OCI-LY1 (cell line): ENCODE measurements around the gene MON1A.

ENCODE experiments used
- H2AFZ ChIP-seq: fragments of 200-600 bp; sonication (generic), shearing (Covaris generic); 2 replicates; pipeline ENCODE4 v1.6.0; 2014; ENCODE audit warnings: antibody characterized with exemption, mild to moderate bottlenecking, low read length
- H3F3A ChIP-seq: fragments of 200-600 bp; sonication (generic), shearing (Covaris generic); 2 replicates; pipeline ENCODE4 v1.6.0; 2014; ENCODE audit warnings: mild to moderate bottlenecking, antibody characterized with exemption, low read length, moderate library complexity; ENCODE audit not compliant: insufficient read depth
- H3K27ac ChIP-seq: fragments of 200-600 bp; sonication (generic); 2 replicates; pipeline ENCODE4 v1.5.1; 2014; ENCODE audit warnings: low read length, mixed run types, mild to moderate bottlenecking, low read depth; ENCODE audit not compliant: poor library complexity, severe bottlenecking
- H3K27me3 ChIP-seq: fragments of 200-600 bp; sonication (generic); 2 replicates; pipeline ENCODE4 v1.6.0; 2014; ENCODE audit warnings: antibody characterized with exemption, mild to moderate bottlenecking, low read length, moderate library complexity; ENCODE audit not compliant: insufficient read depth
- H3K36me3 ChIP-seq: fragments of 200-600 bp; sonication (generic); 2 replicates; pipeline ENCODE4 v1.6.1; 2014; ENCODE audit warnings: mild to moderate bottlenecking, antibody characterized with exemption, low read length, moderate library complexity, mixed read lengths; ENCODE audit not compliant: insufficient read depth
- H3K4me1 ChIP-seq: fragments of 200-600 bp; sonication (generic); 2 replicates; pipeline ENCODE4 v1.5.1; 2014; ENCODE audit warnings: mild to moderate bottlenecking, low read length, moderate library complexity; ENCODE audit not compliant: insufficient read depth, severe bottlenecking
- H3K4me2 ChIP-seq: fragments of 200-600 bp; sonication (generic), shearing (Covaris generic); 2 replicates; pipeline ENCODE4 v1.6.1; 2014; ENCODE audit warnings: low read length
- H3K4me3 ChIP-seq: fragments of 200-600 bp; sonication (generic); 2 replicates; pipeline ENCODE4 v1.5.1; 2014; ENCODE audit warnings: low read length, low read depth, mild to moderate bottlenecking, mixed read lengths; ENCODE audit not compliant: poor library complexity, severe bottlenecking
- H3K79me2 ChIP-seq: fragments of 200-600 bp; shearing (Covaris generic); 2 replicates; pipeline ENCODE4 v1.6.1; 2016; ENCODE audit warnings: mixed run types, low read length, mixed read lengths; ENCODE audit not compliant: insufficient read depth
- H3K9ac ChIP-seq: fragments of 200-600 bp; sonication (generic), shearing (Covaris generic); 2 replicates; pipeline ENCODE4 v1.6.1; 2014; ENCODE audit warnings: mild to moderate bottlenecking, low read length, mixed read lengths
- H3K9me2 ChIP-seq: fragments of 200-600 bp; sonication (generic), shearing (Covaris generic); 2 replicates; pipeline ENCODE4 v1.6.1; 2014; ENCODE audit warnings: low read depth, mild to moderate bottlenecking, low read length, mixed read lengths
- H3K9me3 ChIP-seq: fragments of 200-600 bp; shearing (Covaris generic); 2 replicates; pipeline ENCODE4 v1.6.1; 2014; ENCODE audit warnings: low read length, mixed read lengths
- H4K20me1 ChIP-seq: fragments of 200-600 bp; sonication (generic), shearing (Covaris generic); 2 replicates; pipeline ENCODE4 v1.6.0; 2016; ENCODE audit warnings: mild to moderate bottlenecking, low read length; ENCODE audit not compliant: insufficient read depth
- EZH2 ChIP-seq: fragments of 200-600 bp; sonication (generic), shearing (Covaris generic); IDR thresholded peaks from 2 replicates; pipeline ENCODE4 v1.8.0; 2017; ENCODE audit warnings: borderline replicate concordance, mixed run types, mild to moderate bottlenecking, antibody characterized with exemption, low read length, moderate library complexity, mixed read lengths
- TF ChIP-seq, protein P1 (sequence below): fragments of 200-600 bp; sonication (generic), shearing (Covaris generic); IDR thresholded peaks from 2 replicates; pipeline ENCODE4 v1.5.1; 2017; ENCODE audit warnings: mild to moderate bottlenecking, antibody characterized with exemption, low read length, moderate library complexity, mixed read lengths

Gene MON1A

GRCh38 chr3:49878686-49879085 lies 50.9 kb downstream of the MON1A start:
- Histone ChIP-seq H3K9ac (no peak overlapping the region), H3K79me2 (no peaks in the 10 kb centered on the region), H3K4me2 (no peak overlapping the region), H3K9me2 (no peaks in the 10 kb centered on the region), H4K20me1 (no peaks in the 10 kb centered on the region), H3K27me3 (no peaks in the 10 kb centered on the region), H3K36me3 (no peaks in the 10 kb centered on the region), H2AFZ (no peak overlapping the region), H3F3A (no peaks in the 10 kb centered on the region), H3K4me1 (no peaks in the 10 kb centered on the region), H3K4me3 (no peak overlapping the region), H3K9me3 (no peaks in the 10 kb centered on the region), H3K27ac (no peak overlapping the region)
- no peak for TF ChIP-seq EZH2
- TF ChIP-seq, protein P1, sequence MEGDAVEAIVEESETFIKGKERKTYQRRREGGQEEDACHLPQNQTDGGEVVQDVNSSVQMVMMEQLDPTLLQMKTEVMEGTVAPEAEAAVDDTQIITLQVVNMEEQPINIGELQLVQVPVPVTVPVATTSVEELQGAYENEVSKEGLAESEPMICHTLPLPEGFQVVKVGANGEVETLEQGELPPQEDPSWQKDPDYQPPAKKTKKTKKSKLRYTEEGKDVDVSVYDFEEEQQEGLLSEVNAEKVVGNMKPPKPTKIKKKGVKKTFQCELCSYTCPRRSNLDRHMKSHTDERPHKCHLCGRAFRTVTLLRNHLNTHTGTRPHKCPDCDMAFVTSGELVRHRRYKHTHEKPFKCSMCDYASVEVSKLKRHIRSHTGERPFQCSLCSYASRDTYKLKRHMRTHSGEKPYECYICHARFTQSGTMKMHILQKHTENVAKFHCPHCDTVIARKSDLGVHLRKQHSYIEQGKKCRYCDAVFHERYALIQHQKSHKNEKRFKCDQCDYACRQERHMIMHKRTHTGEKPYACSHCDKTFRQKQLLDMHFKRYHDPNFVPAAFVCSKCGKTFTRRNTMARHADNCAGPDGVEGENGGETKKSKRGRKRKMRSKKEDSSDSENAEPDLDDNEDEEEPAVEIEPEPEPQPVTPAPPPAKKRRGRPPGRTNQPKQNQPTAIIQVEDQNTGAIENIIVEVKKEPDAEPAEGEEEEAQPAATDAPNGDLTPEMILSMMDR: no peak

DNA sequence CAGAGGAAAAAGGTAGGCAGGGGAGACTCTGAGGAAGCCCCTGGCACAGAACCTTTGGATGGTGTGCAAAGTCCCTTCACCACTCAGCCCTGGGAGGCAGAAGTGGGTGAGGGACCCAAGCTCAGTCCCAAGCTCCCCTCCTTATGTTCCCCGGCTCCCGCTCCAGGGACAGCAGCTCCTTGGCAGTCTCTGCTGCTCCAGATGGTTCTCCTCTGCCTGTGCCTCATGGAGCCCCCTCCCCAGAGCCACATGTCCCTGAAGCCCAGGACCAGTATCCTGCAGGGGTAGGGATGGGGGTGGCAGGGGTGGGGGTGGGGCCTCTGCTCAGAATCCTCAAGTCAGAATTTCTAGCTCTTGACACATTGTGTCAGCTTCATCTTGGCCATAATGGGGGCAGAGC lies 51.9 kb downstream of the MON1A start:
- H3K36me3 ChIP-seq: no peaks in the 10 kb centered on the region
- no peaks in the 10 kb centered on the region for H3K9me2 ChIP-seq
- no peaks in the 10 kb centered on the region for H3K9me3 ChIP-seq
- no peak overlapping the region for H3K27ac ChIP-seq
- no peak for TF ChIP-seq EZH2
- TF ChIP-seq, protein P1: no peak
- no peak overlapping the region for H3K4me3 ChIP-seq
- H3K4me1 ChIP-seq: no peaks in the 10 kb centered on the region
- no peaks in the 10 kb centered on the region for H3K27me3 ChIP-seq
- H4K20me1 ChIP-seq: no peaks in the 10 kb centered on the region
- no peak overlapping the region for H3K9ac ChIP-seq
- H2AFZ ChIP-seq: no peak overlapping the region
- H3K79me2 ChIP-seq: no peaks in the 10 kb centered on the region
- H3F3A ChIP-seq: no peaks in the 10 kb centered on the region
- no peak overlapping the region for H3K4me2 ChIP-seq

GRCh38 chr3:49876567-49876966 lies 53.0 kb downstream of the MON1A start:
- Histone ChIP-seq H3K27ac (no peak overlapping the region), H4K20me1 (no peaks in the 10 kb centered on the region), H3K36me3 (no peaks in the 10 kb centered on the region), H3K9ac (no peak overlapping the region), H3F3A (no peaks in the 10 kb centered on the region), H2AFZ (no peak overlapping the region), H3K79me2 (no peaks in the 10 kb centered on the region), H3K27me3 (no peaks in the 10 kb centered on the region), H3K4me3 (no peak overlapping the region), H3K9me3 (no peaks in the 10 kb centered on the region), H3K9me2 (no peaks in the 10 kb centered on the region), H3K4me2 (no peak overlapping the region), H3K4me1 (no peaks in the 10 kb centered on the region)
- TF ChIP-seq, protein P1: no peak
- no peak for TF ChIP-seq EZH2
